ENCODE results near the gene EHD4.

Gene EHD4

DNA sequence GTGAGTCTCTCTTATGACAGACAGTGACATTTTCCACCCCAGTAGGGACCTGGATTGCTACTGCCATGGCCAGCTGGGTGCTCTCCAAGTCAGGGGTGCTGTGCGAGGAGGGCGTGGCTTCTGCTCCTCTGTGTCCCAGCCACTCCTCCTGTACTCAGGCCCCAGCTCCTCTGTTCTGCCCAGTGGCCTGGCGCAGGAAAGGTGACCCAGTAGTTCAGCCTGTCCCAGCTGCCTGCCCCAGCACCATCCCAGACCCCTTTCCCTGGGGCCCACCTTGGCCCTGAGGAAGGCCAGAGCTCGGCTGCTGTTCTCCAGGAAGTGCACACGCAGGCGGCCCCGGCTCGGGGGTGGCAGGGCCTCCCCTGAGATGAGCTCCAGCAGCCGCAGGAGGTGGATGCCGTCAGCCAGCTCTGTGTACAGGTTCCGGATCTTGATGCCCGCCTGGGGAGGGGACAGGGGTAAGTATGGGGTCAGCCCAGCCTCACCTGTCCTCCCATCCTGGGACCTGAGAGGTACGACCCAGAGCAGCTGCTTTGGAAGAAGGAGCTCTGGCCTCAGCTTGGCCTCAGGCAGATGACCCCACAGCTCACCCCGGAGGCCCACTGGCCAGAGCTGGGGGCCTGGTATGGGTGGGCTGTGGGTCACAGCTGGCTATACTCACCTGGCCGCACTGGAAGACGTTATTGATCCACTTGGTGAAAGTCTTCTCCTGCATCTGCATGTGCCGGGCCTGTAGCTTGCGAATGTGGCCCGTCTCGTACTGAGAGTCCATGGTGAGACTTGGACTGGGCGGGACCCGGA is 79.5 kb downstream of the EHD4 start:
- DNase-seq, result no peak

DNA sequence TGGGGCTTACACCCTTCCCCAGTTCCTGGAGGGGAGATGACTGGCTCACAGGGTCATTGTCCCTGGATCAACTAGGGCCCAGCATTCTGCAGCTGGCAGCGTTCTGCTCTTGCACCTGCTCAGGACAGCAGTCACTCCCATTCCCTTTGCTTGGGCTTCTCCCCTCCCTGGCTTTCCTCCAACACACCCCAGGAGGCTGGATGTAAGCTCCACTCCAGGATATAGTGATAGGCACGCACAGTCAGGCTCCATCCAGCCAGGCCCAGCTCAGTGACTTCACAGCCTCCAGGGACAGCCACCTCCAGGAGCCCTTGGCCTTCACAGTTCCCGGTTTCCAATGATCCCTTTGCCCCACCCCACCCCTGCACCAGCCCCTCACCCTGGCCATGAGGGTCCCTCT is 80.4 kb downstream of the EHD4 start:
- DNase-seq, result peak; percentile 21

DNA sequence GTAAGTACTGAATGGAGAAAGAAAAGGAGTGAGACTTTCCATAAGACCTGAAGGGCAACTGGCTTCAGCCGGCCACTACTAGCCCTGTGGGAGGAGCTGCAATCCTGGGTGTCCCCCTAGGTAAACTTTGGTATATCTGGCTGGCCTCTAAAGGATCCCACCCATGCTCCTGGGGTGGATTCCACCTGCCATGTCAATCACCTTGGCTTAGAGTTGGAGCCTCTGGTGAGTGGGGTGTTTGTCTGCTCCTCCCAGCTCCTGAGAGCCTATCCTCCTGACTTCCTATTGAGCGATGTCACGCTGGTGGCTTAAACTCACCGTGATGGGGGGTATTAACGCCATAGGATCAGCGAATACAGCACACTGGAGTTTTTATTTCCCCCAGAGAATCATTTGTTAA is 81.1 kb downstream of the EHD4 start:
- no peak for DNase-seq

DNA sequence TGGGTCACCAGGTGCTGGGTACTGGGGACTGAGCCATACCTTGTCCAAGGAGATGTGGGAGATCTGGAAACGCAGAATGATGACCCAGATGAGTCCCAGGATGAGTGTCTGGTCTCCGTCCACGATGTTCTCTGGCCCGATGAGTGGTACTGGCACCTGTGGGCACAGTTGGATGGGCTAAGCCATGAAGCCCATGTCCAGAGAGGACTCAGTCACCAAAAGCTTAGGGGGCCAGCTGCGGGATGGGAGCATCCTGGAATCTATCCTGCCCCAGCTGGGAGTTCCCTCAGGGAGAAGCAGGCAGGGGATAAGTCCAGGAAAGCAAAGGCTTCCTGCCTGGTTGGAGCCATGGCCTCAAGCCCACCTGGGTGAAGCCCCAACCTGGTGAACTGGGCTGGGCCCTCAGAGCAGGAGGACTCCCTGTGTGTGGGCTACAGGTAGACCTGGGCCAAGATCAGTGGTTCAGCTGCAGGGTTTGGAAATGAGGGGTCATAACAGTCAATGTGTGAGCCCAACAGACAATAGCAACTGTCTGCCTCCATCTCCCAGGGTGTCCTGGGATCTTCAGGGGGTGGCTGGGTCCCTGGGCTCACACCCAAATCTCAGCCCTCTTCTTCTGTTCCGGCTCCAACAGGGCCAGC is 82.2 kb downstream of the EHD4 start:
- DNase-seq, result no peak

DNA sequence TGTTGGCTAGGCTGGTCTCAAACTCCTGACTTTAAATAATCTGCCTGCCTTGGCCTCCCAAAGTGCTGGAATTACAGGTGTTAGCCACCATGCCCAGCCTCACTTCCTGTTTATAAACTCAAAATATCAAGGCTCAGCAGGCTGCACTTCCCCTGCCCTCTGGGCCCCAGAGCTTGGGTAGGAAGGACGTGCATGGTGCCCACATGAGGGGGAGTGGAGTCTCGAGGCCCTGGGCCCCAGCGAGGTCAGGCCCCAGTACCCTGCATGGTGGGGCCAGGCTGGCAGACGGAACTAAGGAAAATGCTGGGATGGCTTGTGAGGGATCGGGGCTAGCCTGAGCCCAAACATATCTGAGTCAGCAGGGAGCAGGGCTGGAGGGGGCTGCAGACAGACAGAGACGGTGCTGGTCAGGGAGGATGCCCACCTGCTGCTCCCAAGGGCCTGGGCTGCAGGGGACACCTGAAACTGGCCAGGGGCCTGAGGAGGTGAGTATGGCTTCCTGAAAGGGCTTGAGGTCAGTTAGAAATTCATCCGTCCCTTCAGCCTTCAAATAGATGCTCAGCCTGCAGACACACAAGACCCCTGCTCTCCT is 83.6 kb downstream of the EHD4 start:
- DNase-seq, result no peak

DNA sequence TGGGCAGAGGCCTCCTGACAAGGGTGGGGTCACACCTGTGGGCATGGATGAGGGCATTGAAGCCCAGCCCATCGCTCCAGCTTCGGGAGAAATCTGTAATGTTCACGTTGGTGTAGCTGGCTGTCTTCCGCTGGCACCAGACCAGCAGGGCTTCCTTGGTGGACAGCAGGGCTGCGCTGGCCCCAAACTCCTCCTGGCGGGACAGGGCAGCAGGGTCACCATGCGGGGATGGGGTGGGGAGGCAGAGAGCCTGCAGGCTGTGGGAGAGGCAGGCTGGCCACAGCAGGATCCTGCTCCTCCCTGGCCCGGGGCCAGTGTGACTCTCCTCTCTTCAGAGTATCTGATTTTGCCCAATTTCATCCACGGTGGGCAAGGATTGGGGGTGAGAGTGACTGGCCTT is 84.5 kb downstream of the EHD4 start:
- DNase-seq, result no peak

DNA sequence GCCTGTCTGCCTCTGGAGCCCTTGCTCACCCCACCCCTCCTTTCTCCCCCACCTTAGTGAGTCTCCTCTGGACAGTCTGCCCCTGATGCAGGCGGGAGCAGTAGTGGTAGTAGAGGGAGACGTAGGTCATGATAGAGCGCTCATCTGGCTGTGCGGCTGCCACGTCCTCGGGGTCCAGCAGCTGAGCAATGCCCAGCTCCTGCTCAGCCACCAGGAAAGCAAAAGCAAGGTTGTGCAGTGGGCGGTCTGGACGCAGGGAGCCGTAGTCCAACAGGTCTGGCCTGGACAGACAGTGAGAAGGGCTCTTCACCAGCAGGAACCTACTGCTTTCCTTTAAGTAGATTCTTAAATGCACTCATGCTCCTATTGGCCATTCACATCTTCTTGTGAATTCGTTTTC is 85.2 kb downstream of the EHD4 start:
- DNase-seq, result no peak

DNA sequence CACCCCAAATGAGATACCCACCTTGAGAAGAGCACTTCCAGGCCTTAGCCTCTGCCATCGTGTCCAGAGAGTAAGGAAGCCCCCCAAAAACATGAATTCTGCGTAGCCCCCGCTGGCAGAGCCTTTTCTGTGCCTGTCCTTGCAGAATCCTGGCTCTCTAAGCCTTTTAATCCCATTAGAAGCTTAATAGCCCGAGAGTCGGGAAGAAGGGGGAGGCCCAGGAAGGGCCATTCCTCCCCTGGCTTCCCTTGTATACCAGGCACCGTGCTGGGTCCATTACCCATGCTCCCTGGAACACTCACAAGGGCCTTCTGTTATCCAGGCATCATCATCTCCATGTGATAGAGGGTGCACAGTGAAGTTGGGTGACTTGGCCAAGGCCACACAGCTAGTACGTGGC is 85.6 kb downstream of the EHD4 start:
- no peak for DNase-seq

DNA sequence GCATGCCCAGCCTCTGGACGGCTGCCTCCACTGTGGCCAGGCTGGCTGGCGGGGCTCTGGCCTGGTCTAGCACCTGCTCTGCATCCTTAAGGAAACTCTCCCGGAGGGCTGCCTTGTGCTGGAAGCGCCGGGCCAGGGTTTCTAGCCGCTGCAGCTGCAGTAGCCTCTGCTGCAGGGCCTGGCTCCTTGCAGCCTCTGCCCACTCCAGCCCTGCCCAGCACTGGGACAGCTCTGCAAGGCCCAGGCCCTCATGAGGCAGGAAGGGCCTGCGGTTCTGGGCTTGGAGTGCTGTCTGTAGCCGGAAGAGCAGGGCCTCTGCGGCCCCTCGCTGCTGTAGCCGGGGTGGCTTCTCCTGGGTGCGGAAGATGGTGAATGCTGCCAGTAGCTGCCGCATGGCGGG is 86.5 kb downstream of the EHD4 start:
- DNase-seq, result no peak

DNA sequence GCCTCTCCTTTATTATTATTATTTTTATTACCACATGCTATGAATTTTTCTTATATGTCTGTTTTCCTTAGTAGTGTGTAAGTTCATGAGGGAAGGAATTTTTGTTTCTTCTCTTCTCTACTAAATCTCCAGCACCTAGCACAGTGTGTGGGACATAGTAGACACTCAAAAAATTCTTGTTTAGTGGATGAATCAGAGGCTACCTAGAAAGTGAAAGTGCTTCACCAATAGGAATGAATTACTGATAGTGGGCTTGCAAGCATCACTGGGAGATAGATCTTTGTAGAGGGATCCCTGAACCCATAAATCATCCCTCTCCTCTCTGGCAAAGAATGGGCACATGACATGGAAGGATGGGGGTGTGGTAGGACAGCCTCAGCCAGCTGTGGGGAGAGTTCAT is 87.0 kb downstream of the EHD4 start:
- DNase-seq, result no peak

DNA sequence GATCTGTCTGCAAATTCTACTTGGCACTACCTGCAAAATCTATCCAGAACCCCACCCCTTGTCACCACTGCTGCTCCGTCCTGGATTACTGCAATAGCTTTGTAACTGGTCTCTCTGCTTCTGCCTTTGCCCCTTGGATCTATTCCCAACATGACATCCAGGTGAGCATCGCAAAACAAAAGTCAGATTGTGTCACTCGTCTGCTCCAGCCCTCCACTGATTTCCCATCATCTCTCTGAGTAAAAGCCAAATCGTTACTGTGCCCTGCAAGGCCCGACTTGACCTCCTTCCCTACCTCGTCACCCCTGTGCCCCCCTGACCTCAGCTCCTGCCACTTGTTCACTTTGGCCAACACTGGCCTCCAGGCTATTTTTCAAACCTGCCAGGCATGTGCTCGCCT is 87.9 kb downstream of the EHD4 start:
- DNase-seq, result no peak

DNA sequence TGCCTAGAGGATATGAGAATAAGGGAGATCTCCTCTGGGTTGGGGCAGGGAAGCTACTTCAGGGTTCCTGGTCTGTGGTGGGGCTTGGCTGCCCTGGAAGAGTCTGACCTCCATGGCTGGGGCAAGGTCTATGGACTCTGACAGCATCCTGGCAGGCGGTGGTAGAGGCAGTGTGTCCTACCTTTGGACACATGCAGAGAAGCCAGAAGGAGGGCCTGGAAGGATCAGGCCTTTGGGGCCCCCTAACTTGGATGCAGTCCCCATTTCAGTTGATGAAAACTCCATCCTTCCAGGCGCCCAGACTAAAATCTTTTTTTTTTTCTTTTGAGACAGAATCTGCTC is 88.9 kb downstream of the EHD4 start:
- DNase-seq, result no peak

DNA sequence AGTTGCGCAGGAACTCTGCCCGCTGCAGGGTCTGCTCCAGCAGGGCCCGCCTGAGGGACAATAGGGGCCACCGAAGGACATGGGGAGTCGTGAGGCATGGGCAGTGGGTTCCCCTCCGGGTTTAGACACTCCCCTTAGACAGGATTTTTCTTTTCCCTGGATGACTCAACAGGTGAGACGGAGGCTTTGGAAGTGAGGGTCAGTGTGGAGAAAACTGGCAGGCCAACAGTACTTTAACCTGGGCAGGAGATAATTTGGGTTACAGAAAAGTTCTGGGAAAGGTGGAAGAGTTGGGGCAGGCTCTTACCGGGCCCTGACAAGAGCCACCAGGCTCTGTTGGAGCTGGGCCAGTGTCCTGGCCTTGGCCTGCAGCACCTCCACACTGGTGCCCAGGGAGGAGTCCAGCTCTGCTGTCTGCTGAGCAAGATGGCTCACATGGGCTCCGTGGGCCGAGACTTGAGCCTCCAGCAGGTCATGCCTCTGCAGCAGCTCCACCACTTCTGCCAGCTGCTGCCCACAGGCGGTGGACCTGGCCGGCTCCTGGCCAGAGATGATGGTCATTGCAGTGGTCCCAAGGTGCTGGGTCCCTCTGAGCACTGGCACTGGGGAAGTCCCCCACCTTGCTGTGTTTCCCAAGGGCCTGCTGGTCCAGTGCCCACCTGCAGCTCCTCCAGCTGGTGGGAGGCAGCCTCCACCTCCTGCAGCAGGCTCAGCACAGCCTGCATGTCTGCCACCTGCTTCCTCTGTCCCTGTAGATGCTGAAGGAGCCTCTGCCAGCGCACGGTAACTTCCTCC is 89.5 kb downstream of the EHD4 start:
- DNase-seq, result peak; percentile 13

DNA sequence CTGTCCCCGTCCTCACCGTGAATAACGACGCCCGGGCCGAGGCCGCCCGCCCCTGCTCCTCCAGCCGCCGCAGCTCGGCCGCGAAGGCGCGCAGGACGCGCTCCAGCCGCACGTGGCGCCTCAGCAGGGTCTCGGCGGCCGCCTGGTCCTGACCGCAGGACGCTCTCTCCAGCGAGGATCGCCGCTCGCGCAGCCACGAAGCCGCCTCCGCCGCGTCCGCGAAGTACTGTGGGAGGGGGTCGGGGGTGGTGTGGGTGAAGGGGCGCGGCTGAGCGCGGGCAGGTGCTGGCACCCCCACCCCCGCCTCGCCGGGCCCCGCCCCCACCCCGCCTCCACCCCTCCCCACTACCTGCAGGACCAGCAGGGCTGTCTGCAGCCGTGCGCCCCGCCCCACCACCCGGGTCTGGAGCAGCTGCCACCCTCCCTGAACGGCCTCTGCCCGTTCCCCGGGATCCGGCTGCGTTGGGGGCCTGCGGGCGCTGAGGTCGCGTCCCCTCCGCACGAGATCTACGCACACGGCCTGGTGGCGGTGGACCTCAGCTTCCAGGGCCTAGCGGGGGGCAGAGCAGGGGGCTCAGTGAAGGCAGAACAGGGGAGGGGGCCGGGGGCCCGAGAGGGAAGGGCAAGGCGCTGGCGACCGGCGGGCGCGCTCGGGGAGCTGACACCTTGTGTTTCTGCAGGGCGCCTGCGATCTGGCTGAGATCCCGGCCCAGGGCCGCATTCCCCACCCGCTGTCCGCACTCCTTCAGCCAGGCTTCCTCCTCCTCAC is 90.3 kb downstream of the EHD4 start:
- DNase-seq, result peak; percentile 32

DNA sequence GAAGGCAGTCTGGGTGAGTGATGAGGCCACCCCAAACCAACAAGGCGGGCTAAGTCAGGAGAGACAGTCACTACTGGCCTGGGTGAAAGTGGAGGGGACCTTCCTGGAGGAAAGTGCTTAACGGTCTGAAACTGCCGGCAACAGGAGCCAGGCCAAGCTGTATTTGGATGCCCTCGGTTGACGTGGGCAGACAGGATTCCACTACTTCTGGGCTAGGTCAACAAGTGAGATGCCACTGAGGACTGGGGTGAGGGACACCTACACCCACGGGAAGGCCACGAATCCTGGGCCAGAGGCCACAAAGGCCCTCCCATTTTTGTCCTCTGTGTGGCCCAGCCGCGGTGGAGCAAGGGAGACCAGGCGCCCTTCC is 90.8 kb downstream of the EHD4 start:
- DNase-seq, result no peak

DNA sequence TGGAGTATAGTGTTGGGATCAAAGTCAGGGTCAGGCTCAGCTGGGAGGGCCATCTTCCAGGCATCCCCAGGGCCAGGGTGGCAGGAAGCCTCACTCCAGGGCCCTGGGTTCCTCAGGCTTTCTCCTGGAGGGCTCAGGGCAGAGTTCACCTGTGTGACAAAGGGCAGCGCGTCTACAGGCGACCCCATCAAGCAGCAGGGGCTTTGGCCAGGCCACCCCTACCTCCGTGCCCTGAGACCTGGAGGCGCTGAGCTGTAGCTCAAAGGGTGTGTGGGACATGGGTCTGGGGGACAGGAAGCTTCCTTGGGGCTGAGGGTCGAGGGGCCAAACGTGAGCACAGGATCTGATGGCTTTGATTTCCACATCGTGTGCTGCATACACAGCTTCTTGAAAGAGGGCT is 91.3 kb downstream of the EHD4 start:
- no peak for DNase-seq

DNA sequence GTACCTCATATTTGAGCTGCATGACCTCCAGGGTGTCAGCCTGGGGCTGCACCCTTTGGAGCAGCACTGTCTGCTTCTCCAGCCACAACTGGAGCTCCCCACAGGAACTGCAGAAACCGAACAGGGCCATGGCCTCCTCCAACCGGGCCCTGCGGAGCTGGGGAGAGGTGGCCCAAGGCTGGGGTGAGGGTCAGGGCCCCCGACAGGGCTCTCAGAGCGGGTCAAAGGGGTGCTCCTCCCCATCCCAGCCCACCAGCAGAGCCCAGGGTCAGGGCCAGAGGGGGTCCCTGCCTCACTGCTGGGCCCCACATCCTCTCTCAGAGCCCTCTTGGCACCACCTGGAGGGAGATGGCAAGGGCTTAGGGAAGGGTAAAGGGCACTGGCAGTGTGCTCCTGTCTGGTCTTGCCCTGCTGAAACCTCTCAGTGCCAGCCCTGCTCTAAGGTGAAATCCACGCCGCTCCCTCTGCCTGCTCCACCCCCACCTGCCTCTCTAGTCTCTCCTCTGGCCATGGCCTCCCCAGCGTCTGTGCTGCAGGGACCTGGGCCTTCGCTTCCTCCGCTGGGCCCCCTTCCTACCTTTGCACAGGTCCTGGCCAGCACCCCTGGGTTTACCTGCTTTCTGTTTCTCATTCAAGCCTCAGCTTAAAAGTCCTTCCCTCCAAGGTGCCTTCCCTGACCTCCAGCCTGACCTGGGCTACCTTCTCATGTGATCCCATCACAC is 92.0 kb downstream of the EHD4 start:
- DNase-seq, result no peak

DNA sequence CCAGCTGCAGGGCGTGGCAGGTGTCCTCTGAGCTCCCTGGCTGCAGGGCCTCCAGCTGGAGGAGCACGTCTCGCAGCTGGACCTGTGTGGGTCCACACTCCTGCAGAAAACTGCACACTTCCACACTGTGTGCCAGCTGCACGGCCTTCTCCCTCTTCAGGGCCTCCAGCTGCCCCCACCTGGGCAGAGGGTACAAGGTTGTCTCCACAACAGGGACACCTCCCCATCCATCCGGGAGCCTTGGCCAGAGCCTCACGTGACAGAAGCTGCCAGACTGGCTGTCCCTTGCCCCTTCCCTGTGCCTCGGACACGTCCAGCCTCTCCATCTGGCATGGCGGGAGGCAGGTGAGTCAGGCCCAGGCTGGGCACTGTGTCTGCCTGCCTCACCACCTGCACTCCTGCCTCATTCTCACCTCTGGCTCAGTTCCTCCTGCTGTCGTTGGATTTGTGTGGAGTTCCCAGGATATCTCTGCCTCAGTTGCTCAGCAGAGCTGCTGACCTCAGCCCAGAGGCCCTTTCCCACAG is 93.0 kb downstream of the EHD4 start:
- DNase-seq, result no peak

DNA sequence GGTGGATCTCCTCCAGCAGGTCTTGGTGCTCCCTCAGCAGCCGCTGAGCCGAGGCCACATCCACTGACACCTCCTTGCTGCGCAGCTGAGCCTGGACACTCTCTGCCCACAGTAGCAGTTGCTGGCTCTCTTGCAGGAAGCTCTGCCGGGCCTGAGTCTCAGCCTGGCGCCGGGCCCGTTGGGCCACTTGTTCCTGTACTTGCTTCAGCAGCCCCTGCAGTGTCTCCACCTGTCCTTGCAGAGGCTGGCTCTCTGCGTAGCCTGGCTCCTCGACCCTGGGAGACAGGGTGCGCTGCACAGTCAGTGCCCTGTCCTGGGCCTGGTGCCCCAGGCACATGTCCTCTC is 94.0 kb downstream of the EHD4 start:
- no peak for DNase-seq

DNA sequence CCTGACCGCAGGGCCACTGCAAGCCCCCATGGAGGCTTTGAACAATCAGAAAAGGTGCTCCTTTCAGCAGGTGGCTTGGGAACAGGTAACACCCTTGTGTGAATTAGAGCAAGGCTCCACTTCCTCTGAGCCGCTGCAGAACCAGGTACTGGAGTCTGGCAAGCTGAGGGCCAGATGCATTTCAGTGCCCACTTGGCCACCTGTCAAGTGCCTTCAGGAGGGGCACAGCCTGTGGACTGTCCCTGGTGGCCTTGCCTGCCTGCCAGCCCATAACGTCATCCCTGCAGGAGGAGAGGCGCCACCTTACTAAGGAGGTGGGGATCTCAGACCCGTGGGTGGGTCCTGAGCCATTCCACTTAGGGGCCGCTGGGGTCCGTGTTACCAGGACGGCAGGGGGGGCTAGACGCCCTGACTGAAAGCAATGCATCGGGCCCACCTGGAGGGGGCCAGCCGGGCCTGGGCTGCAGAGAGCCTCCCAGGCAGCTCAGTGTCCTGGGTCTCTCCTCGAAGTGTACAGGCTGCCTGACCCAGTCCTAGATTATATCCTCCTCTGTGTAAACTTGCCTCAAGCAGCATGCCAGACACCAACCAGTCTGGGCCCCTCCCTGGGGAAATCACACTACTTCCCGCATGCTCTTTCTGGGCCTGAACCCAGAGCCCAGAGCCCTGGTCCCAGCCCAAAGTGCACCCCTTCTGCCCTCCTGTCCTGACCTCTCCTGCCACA is 94.6 kb downstream of the EHD4 start:
- no peak for DNase-seq

DNA sequence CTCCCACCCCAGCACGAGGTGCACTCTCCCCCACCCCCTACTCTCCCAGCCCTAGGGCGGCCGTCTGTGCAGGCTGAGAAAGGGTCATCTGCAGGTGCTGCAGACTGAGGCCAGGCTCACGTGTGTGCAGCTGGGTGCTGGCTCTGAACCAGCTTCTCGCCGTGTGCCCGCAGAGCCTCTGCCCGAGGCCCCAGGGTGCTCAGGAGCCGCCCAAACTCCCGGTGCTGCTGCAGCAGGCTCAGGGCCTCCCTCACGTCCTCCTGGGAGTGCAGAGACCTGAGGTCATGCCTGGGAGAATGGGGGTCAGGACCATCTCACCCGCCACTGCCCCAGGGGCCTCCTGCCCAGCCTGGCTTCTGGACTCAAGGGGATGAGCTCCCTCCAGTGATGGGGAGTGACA is 95.7 kb downstream of the EHD4 start:
- no peak for DNase-seq

DNA sequence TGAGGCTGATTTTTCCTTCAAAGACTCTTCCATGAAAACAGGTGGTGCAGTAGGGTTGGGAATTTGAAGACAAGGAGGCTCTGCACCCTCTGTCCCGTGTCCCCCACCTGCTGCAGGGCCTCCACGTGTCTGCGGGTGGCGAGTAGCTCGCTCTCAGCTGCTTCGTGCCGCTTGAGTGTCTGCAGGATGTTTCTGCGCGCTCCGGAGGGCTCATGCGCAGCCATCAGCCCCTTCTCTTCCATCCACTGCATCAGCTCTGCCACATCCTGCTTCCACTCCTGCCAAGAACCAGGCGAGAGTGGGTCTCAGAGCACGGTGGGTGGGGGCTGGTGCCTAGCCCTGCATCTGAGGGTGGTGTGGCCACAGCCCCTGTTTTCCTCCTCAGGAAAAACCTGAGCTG is 96.3 kb downstream of the EHD4 start:
- DNase-seq, result no peak
